HCT116 (cell line): ENCODE measurements around the gene DYRK2. TPM values are rescaled to one million over a fixed set of nuclear protein-coding genes. Genes with fewer than 3 reads are reported as not detected.
"Not testable (repeated sequence)": the region's sequence is repeated elsewhere in the genome, so short reads cannot be mapped to it uniquely, and the experiment has no call there.

Experiments used
- ATAC-seq: fragments of 200-7000 bp; cut with Tn5 transposase; 2 replicates; pipeline ENCODE4 v1.9.1; 2020; ENCODE audit warnings: mild to moderate bottlenecking, moderate library complexity
- BruUV-seq: library from RNA; stranded (reverse); fragments of 400-500 nt; replicated peaks from 2 replicates; lab custom pipeline; 2021; lab: Mats Ljungman, UMichigan
- CTCF ChIA-PET: fragments of 300-600 bp; sonication (Branson Sonifier 250); formaldehyde crosslinking; loops from one replicate; lab custom pipeline; 2021; ENCODE audit warnings: antibody characterized with exemption; lab: Charles Lee
- POLR2A ChIA-PET: fragments of 300-600, 350-600 bp; sonication (Branson Sonifier 250); formaldehyde crosslinking; loops from one replicate; lab custom pipeline; 2021; ENCODE audit warnings: antibody characterized with exemption; lab: Charles Lee
- RAD21 ChIA-PET, 2 experiments: fragments of 300-600 bp; sonication (Branson Sonifier 250); formaldehyde crosslinking; loops; one replicate each; lab custom pipeline; 2023; ENCODE audit warnings: low total read pairs in 2 of 2; ENCODE audit not compliant: uncharacterized antibody in 2 of 2, unreplicated experiment in 2 of 2, low non-redundant PET in 1 of 2; lab: Charles Lee
- DNase-seq: peaks from one replicate; pipeline ENCODE4 v3.0.0-alpha.2; 2010; ENCODE audit warnings: low read depth, low spot score
- H2AFZ ChIP-seq: fragments of 200-600 bp; shearing (Covaris generic), sonication (generic); 2 replicates; pipeline ENCODE4 v1.6.1; 2017; ENCODE audit warnings: low read depth, mixed run types, mixed read lengths, antibody characterized with exemption, low read length; ENCODE audit not compliant: poor library complexity, severe bottlenecking
- H3K27ac ChIP-seq: 2 replicates; pipeline ENCODE4 v1.5.1; 2012; ENCODE audit warnings: low read depth, low read length
- H3K27me3 ChIP-seq: fragments of 200-600 bp; sonication (generic); 2 replicates; pipeline ENCODE4 v1.6.1; 2016; ENCODE audit warnings: mixed run types, low read length, mixed read lengths; ENCODE audit not compliant: insufficient read depth
- H3K36me3 ChIP-seq, 2 experiments: fragments of 200-500 bp in 1 of 2; fragments of 200-600 bp in 1 of 2; sonication (Bioruptor generic) in 1 of 2; sonication (generic) in 1 of 2; 2 replicates each; pipeline versions ENCODE4 v1.5.1 to v1.6.1; 2014 to 2016; ENCODE audit warnings: low read length in 2 of 2, inconsistent platforms in 1 of 2, mixed read lengths in 1 of 2, mixed run types in 1 of 2; ENCODE audit not compliant: insufficient read depth in 2 of 2, control insufficient read depth in 1 of 2
- H3K4me1 ChIP-seq, 2 experiments: fragments of 200-600 bp in 1 of 2; sonication (generic) in 1 of 2; 2 replicates each; pipeline versions ENCODE4 v1.5.1 to v1.6.1; 2012 to 2017; ENCODE audit warnings: low read length in 2 of 2, inconsistent platforms in 1 of 2, mild to moderate bottlenecking in 1 of 2, mixed read lengths in 1 of 2, mixed run types in 1 of 2, moderate library complexity in 1 of 2; ENCODE audit not compliant: insufficient read depth in 2 of 2, control insufficient read depth in 1 of 2
- H3K4me2 ChIP-seq: fragments of 200-600 bp; sonication (generic); 2 replicates; pipeline ENCODE4 v1.6.1; 2017; ENCODE audit warnings: mixed run types, low read length, mixed read lengths
- H3K4me3 ChIP-seq, 2 experiments: fragments of 200-600 bp in 1 of 2; sonication (generic) in 1 of 2; replicated peaks in 1 of 2; 2 replicates each; pipeline ENCODE4 v1.5.1; 2011 to 2016; ENCODE audit warnings: low read length in 2 of 2, control low read depth in 1 of 2, low read depth in 1 of 2, mild to moderate bottlenecking in 1 of 2, mixed read lengths in 1 of 2, mixed run types in 1 of 2
- H3K79me2 ChIP-seq: fragments of 200-600 bp; sonication (generic); 2 replicates; pipeline ENCODE4 v1.6.1; 2017; ENCODE audit warnings: mild to moderate bottlenecking, mixed run types, low read length, moderate library complexity, mixed read lengths; ENCODE audit not compliant: insufficient read depth
- H3K9ac ChIP-seq: fragments of 200-600 bp; sonication (generic); 2 replicates; pipeline ENCODE4 v1.6.1; 2016; ENCODE audit warnings: low read length, mixed read lengths
- H3K9me2 ChIP-seq: fragments of 200-600 bp; sonication (generic), shearing (Covaris generic); 2 replicates; pipeline ENCODE4 v1.6.1; 2017; ENCODE audit warnings: mixed run types, mild to moderate bottlenecking, moderate library complexity; ENCODE audit not compliant: insufficient read depth
- H3K9me3 ChIP-seq, 2 experiments: fragments of 200-500 bp in 1 of 2; fragments of 200-600 bp in 1 of 2; sonication (Bioruptor generic) in 1 of 2; sonication (generic) in 1 of 2; 2 replicates each; pipeline ENCODE4 v1.6.1; 2014 to 2017; ENCODE audit warnings: low read length in 2 of 2, mixed read lengths in 2 of 2, inconsistent platforms in 1 of 2, low read depth in 1 of 2, mild to moderate bottlenecking in 1 of 2, mixed run types in 1 of 2, moderate library complexity in 1 of 2; ENCODE audit not compliant: control insufficient read depth in 1 of 2, insufficient read depth in 1 of 2
- H4K20me1 ChIP-seq: fragments of 200-600 bp; sonication (generic), shearing (Covaris generic); 2 replicates; pipeline ENCODE4 v1.6.1; 2017; ENCODE audit warnings: mixed run types, mild to moderate bottlenecking, moderate library complexity; ENCODE audit not compliant: insufficient read depth
- intact Hi-C: fragments of 100-400 bp; cut with micrococcal nuclease; formaldehyde crosslinking; loops from 2 replicates; pipeline ENCODE4 v1.10.0; 2022
- total RNA-seq: library from RNA; stranded (reverse); gene quantifications from one replicate; pipeline ENCODE4 v1.2.1, GENCODE V29; 2021; ENCODE audit not compliant: unreplicated experiment
- TF ChIP-seq, protein P1 (sequence below), 3 experiments: fragments of 200-600 bp in 1 of 3; sonication (generic) in 1 of 3; IDR thresholded peaks in 2 of 3; conservative IDR thresholded peaks in 1 of 3; 2 replicates each; pipeline ENCODE4 v1.5.1; 2012 to 2017; ENCODE audit warnings: low read depth in 2 of 3, low read length in 2 of 3, antibody characterized with exemption in 1 of 3, borderline replicate concordance in 1 of 3, control low read depth in 1 of 3, mild to moderate bottlenecking in 1 of 3, mixed read lengths in 1 of 3, mixed run types in 1 of 3, moderate library complexity in 1 of 3; ENCODE audit not compliant: insufficient read depth in 1 of 3
- TF ChIP-seq, protein P2 (sequence below): IDR thresholded peaks from 2 replicates; pipeline ENCODE4 v1.6.1; 2011; ENCODE audit warnings: mild to moderate bottlenecking, low read length, moderate library complexity; ENCODE audit not compliant: insufficient replicate concordance; ENCODE audit errors: extremely low read depth

DYRK2 gene
- total RNA-seq, 1 experiment from 2014 or later: 28.7 TPM

DNA sequence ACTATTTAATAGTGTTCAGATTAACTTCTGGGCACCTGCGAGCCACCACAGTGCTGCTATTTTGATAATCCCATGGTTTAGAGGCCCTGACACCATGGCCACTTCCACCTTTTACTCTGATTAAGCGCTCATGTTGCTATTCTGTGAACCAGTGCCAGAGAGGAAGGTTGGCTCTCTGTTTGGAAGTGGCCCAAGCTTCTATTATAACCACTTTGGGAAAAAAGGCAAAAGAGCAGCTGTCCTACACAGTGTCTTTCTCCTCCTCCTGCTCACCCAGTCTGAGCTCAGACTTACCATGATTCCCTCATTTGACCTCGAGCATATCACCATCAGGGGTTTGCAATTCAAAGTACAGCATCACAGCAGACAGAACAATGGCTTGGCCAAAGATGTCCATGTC lies 23.3 kb downstream of the DYRK2 start (continued):
- TF ChIP-seq, protein P1, sequence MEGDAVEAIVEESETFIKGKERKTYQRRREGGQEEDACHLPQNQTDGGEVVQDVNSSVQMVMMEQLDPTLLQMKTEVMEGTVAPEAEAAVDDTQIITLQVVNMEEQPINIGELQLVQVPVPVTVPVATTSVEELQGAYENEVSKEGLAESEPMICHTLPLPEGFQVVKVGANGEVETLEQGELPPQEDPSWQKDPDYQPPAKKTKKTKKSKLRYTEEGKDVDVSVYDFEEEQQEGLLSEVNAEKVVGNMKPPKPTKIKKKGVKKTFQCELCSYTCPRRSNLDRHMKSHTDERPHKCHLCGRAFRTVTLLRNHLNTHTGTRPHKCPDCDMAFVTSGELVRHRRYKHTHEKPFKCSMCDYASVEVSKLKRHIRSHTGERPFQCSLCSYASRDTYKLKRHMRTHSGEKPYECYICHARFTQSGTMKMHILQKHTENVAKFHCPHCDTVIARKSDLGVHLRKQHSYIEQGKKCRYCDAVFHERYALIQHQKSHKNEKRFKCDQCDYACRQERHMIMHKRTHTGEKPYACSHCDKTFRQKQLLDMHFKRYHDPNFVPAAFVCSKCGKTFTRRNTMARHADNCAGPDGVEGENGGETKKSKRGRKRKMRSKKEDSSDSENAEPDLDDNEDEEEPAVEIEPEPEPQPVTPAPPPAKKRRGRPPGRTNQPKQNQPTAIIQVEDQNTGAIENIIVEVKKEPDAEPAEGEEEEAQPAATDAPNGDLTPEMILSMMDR (IDR thresholded peaks at IDR 0.05 in 2 of 3, conservative IDR thresholded peaks at IDR 0.05 in 1 of 3; ENCODE audit: borderline replicate concordance in 1 of 3, insufficient read depth in 1 of 3, low read depth in 2 of 3, low read length in 2 of 3): no peak
- TF ChIP-seq, protein P2, sequence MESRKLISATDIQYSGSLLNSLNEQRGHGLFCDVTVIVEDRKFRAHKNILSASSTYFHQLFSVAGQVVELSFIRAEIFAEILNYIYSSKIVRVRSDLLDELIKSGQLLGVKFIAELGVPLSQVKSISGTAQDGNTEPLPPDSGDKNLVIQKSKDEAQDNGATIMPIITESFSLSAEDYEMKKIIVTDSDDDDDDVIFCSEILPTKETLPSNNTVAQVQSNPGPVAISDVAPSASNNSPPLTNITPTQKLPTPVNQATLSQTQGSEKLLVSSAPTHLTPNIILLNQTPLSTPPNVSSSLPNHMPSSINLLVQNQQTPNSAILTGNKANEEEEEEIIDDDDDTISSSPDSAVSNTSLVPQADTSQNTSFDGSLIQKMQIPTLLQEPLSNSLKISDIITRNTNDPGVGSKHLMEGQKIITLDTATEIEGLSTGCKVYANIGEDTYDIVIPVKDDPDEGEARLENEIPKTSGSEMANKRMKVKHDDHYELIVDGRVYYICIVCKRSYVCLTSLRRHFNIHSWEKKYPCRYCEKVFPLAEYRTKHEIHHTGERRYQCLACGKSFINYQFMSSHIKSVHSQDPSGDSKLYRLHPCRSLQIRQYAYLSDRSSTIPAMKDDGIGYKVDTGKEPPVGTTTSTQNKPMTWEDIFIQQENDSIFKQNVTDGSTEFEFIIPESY: no peak

DNA sequence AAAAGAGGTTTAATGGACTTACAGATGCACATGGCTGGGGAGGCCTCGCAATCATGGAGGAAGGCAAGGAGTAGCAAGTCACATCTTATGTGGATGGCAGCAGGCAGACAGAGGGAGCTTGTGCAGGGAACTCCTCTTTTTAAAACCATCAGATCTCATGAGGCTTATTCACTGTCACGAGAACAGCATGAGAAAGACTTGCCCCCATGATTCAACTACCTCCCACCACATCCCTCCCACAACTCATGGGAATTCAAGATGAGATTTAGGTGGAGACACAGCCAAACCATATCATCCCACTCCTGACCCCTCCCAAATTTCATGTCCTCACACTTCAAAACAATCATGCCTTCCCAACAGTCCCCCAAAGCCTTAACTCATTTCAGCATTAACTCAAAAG lies 24.0 kb downstream of the DYRK2 start:
- intact Hi-C loops, H3K27ac ChIP-seq, RAD21 ChIA-PET: not testable (repeated sequence)

DNA sequence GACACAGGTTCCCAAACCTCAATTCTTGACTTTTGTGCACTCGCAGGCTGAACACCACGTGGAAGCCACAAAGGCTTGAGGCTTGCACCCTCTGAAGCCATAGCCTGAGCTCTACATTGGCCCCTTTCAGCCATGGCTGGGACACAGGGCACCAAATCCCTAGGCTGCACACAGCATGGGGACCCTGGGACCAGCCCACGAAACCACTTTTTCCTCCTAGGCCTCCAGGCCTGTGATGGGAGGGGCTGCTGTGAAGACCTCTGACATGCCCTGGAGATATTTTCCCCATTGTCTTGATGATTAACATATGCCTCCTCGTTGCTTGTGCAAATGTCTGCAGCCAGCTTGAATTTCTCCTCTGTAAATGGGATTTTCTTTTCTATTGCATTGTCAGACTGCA lies 25.0 kb downstream of the DYRK2 start:
- intact Hi-C loops, DNase-seq, BruUV-seq, H3K36me3 ChIP-seq, H3K4me1 ChIP-seq, H2AFZ ChIP-seq, H3K4me2 ChIP-seq, H3K27me3 ChIP-seq, POLR2A ChIA-PET, H3K4me3 ChIP-seq, CTCF ChIA-PET, H4K20me1 ChIP-seq, H3K9me2 ChIP-seq, H3K9ac ChIP-seq, ATAC-seq, H3K9me3 ChIP-seq, H3K79me2 ChIP-seq, RAD21 ChIA-PET, H3K27ac ChIP-seq: not testable (repeated sequence)

More for the DNA sequence above, 24.0 kb downstream of the DYRK2 start:
- H3K4me2 ChIP-seq, H3K36me3 ChIP-seq, H3K9me2 ChIP-seq, H3K9ac ChIP-seq, H3K9me3 ChIP-seq, CTCF ChIA-PET, H3K4me1 ChIP-seq, H3K27me3 ChIP-seq, H3K79me2 ChIP-seq, H3K4me3 ChIP-seq, BruUV-seq, ATAC-seq, DNase-seq, H4K20me1 ChIP-seq, POLR2A ChIA-PET, H2AFZ ChIP-seq: not testable (repeated sequence)
